H1 (cell line): ENCODE data around the gene MANF. TPM values are rescaled to one million over a fixed set of nuclear protein-coding genes. Genes with fewer than 3 reads are reported as not detected.

ENCODE experiments used
- CTCF ChIA-PET: fragments of 300-600 bp; sonication (Branson Sonifier 250); formaldehyde crosslinking; loops from one replicate; lab custom pipeline; 2021; ENCODE audit not compliant: partially characterized antibody; lab: Charles Lee
- POLR2A ChIA-PET: fragments of 300-600 bp; sonication (Branson Sonifier 250); formaldehyde crosslinking; loops from one replicate; lab custom pipeline; 2021; ENCODE audit warnings: inconsistent platforms; ENCODE audit not compliant: partially characterized antibody; lab: Charles Lee
- DNase-seq, 2 experiments: peaks; one replicate each; pipeline versions ENCODE4 v3.0.0 to v3.0.0-alpha.2; 2010 to 2022; ENCODE audit warnings: low spot score in 2 of 2, low read depth in 1 of 2, mixed read lengths in 1 of 2
- FAIRE-seq: peaks from 2 replicates; lab custom pipeline; 2011; peaks lifted over from hg19 to GRCh38; lab: Jason Lieb, UNC
- H2AFZ ChIP-seq: 2 replicates; pipeline ENCODE4 v1.8.1; 2012; ENCODE audit warnings: low read length, inconsistent platforms
- H2AK5ac ChIP-seq: 2 replicates; pipeline ENCODE4 v1.6.1; 2013; ENCODE audit warnings: low read depth, low read length
- H2BK120ac ChIP-seq: replicated peaks from 2 replicates; pipeline ENCODE3; 2013; ENCODE audit warnings: low read depth, low read length, inconsistent platforms
- H2BK12ac ChIP-seq: 2 replicates; pipeline ENCODE4 v1.6.1; 2013; ENCODE audit warnings: low read depth, low read length
- H2BK15ac ChIP-seq: 2 replicates; pipeline ENCODE4 v1.6.1; 2013; ENCODE audit warnings: low read length
- H2BK20ac ChIP-seq: 2 replicates; pipeline ENCODE4 v1.6.1; 2013; ENCODE audit warnings: low read length
- H2BK5ac ChIP-seq: 2 replicates; pipeline ENCODE4 v1.6.1; 2013; ENCODE audit warnings: low read depth, low read length
- H3K14ac ChIP-seq: 2 replicates; pipeline ENCODE4 v1.6.1; 2013; ENCODE audit warnings: inconsistent platforms; ENCODE audit not compliant: insufficient read length
- H3K18ac ChIP-seq: 2 replicates; pipeline ENCODE4 v1.6.1; 2013; ENCODE audit warnings: low read length; ENCODE audit errors: extremely low read depth
- H3K23ac ChIP-seq: 2 replicates; pipeline ENCODE4 v1.6.1; 2013; ENCODE audit warnings: inconsistent platforms; ENCODE audit not compliant: insufficient read length
- H3K23me2 ChIP-seq: 2 replicates; pipeline ENCODE4 v1.6.1; 2013; ENCODE audit warnings: low read depth, low read length
- H3K27ac ChIP-seq: 2 replicates; pipeline ENCODE4 v1.6.1; 2011; ENCODE audit warnings: low read depth, low read length, inconsistent platforms
- H3K27me3 ChIP-seq, 4 experiments: replicated peaks in 1 of 4; 1 replicate in 1 of 4; 2 replicates in 3 of 4; pipeline versions ENCODE4 v1.6.1 to v1.8.1; 2011 to 2013; ENCODE audit warnings: low read length in 3 of 4, mild to moderate bottlenecking in 3 of 4, inconsistent platforms in 2 of 4, mixed read lengths in 2 of 4, moderate library complexity in 1 of 4; ENCODE audit not compliant: control insufficient read depth in 3 of 4, insufficient read depth in 3 of 4; ENCODE audit errors: extremely low read depth in 1 of 4
- H3K36me3 ChIP-seq, 4 experiments: 2 replicates each; pipeline versions ENCODE4 v1.6.1 to v1.8.1; 2011 to 2013; ENCODE audit warnings: mild to moderate bottlenecking in 4 of 4, low read length in 3 of 4, moderate library complexity in 2 of 4, control low read depth in 1 of 4, inconsistent platforms in 1 of 4; ENCODE audit not compliant: insufficient read depth in 4 of 4, control insufficient read depth in 2 of 4
- H3K4ac ChIP-seq: replicated peaks from 2 replicates; pipeline ENCODE3; 2013; ENCODE audit warnings: low read length, low read depth, mixed read lengths, inconsistent platforms; ENCODE audit not compliant: insufficient read length
- H3K4me1 ChIP-seq, 4 experiments: replicated peaks in 1 of 4; 1 replicate in 1 of 4; 2 replicates in 3 of 4; pipeline versions ENCODE4 v1.6.1 to v1.8.1; 2011 to 2013; ENCODE audit warnings: low read length in 3 of 4, inconsistent platforms in 2 of 4, mixed read lengths in 1 of 4; ENCODE audit not compliant: insufficient read depth in 4 of 4, control insufficient read depth in 3 of 4
- H3K4me2 ChIP-seq, 2 experiments: 2 replicates each; pipeline versions ENCODE4 v1.6.1 to v1.8.1; 2011 to 2013; ENCODE audit warnings: low read depth in 2 of 2, low read length in 2 of 2, control low read depth in 1 of 2, inconsistent platforms in 1 of 2, mild to moderate bottlenecking in 1 of 2; ENCODE audit not compliant: insufficient read depth in 1 of 2
- H3K4me3 ChIP-seq, 4 experiments: fragments of 200-600, 300-600 bp in 1 of 4; sonication (generic), shearing (Covaris generic), sonication (Bioruptor Twin) in 1 of 4; 2 replicates each; pipeline versions ENCODE4 v1.5.1 to v1.8.1; 2011 to 2016; ENCODE audit warnings: low read length in 4 of 4, low read depth in 3 of 4, control low read depth in 2 of 4, inconsistent platforms in 2 of 4, mild to moderate bottlenecking in 2 of 4, mixed read lengths in 1 of 4, moderate library complexity in 1 of 4; ENCODE audit not compliant: insufficient read depth in 2 of 4; ENCODE audit errors: extremely low read depth in 1 of 4
- H3K56ac ChIP-seq: replicated peaks from 2 replicates; pipeline ENCODE3; 2013; ENCODE audit warnings: low read depth, mild to moderate bottlenecking, mixed read lengths, low read length, inconsistent platforms; ENCODE audit not compliant: insufficient read length
- H3K79me1 ChIP-seq: 2 replicates; pipeline ENCODE4 v1.6.1; 2013; ENCODE audit warnings: low read depth, low read length, control low read depth
- H3K79me2 ChIP-seq, 2 experiments: 2 replicates each; pipeline versions ENCODE4 v1.6.1 to v1.8.1; 2012 to 2013; ENCODE audit warnings: low read length in 2 of 2, mild to moderate bottlenecking in 2 of 2, inconsistent platforms in 1 of 2; ENCODE audit not compliant: insufficient read depth in 2 of 2, control insufficient read depth in 1 of 2
- H3K9ac ChIP-seq, 4 experiments: replicated peaks in 1 of 4; 1 replicate in 1 of 4; 2 replicates in 3 of 4; pipeline versions ENCODE4 v1.6.1 to v1.8.1; 2011 to 2013; ENCODE audit warnings: low read depth in 3 of 4, low read length in 3 of 4, control low read depth in 2 of 4, mild to moderate bottlenecking in 2 of 4, moderate library complexity in 2 of 4, inconsistent platforms in 1 of 4; ENCODE audit errors: extremely low read depth in 1 of 4
- H3K9me3 ChIP-seq, 2 experiments: 2 replicates each; pipeline versions ENCODE4 v1.6.1 to v1.8.1; 2012 to 2013; ENCODE audit warnings: mild to moderate bottlenecking in 2 of 2, moderate library complexity in 2 of 2, control low read depth in 1 of 2, inconsistent platforms in 1 of 2, low read depth in 1 of 2, low read length in 1 of 2, mixed read lengths in 1 of 2; ENCODE audit not compliant: insufficient read depth in 2 of 2
- H4K20me1 ChIP-seq, 2 experiments: replicated peaks in 1 of 2; 2 replicates each; pipeline versions ENCODE3 to v1.8.1; 2011 to 2013; ENCODE audit warnings: inconsistent platforms in 2 of 2, low read length in 2 of 2, mild to moderate bottlenecking in 1 of 2; ENCODE audit not compliant: insufficient read depth in 2 of 2, control insufficient read depth in 1 of 2
- H4K5ac ChIP-seq: 2 replicates; pipeline ENCODE4 v1.6.1; 2013; ENCODE audit warnings: low read length, low read depth, mixed read lengths, inconsistent platforms; ENCODE audit not compliant: insufficient read length
- H4K8ac ChIP-seq: 2 replicates; pipeline ENCODE4 v1.8.0; 2013; ENCODE audit warnings: mild to moderate bottlenecking, moderate library complexity, low read length, inconsistent platforms; ENCODE audit not compliant: insufficient read depth; ENCODE audit errors: extremely low read depth
- H4K91ac ChIP-seq: replicated peaks from 2 replicates; pipeline ENCODE3; 2013; ENCODE audit warnings: low read length, mixed read lengths, inconsistent platforms; ENCODE audit not compliant: insufficient read length
- CEBPB ChIP-seq: IDR thresholded peaks from 2 replicates; pipeline ENCODE4 v1.6.1; 2012; ENCODE audit warnings: low read depth, low read length
- CTBP2 ChIP-seq: IDR thresholded peaks from 2 replicates; pipeline ENCODE4 v1.7.0; 2011; ENCODE audit warnings: borderline replicate concordance, mild to moderate bottlenecking, moderate library complexity, mixed read lengths, low read length; ENCODE audit not compliant: insufficient read depth, insufficient read length
- GTF2F1 ChIP-seq: IDR thresholded peaks from 2 replicates; pipeline ENCODE4 v1.6.1; 2012; ENCODE audit warnings: low read depth, low read length, improper control_type of control experiment, borderline replicate concordance
- POLR2A ChIP-seq, 2 experiments: IDR thresholded peaks; 1 replicate in 1 of 2; 2 replicates in 1 of 2; pipeline ENCODE4 v1.6.1; 2011; ENCODE audit warnings: low read depth in 2 of 2, low read length in 2 of 2, mild to moderate bottlenecking in 2 of 2; ENCODE audit errors: control extremely low read depth in 1 of 2
- TBP ChIP-seq: IDR thresholded peaks from 2 replicates; pipeline ENCODE4 v1.6.1; 2011; ENCODE audit warnings: low read depth, low read length, improper control_type of control experiment
- WGBS, 2 experiments: shearing (Covaris generic) in 1 of 2; methylation state at CpG; one replicate each; pipeline versions ENCODE4 v1.1.6 to v1.1.7; 2013 to 2015; ENCODE audit warnings: low lambda C conversion rate in 2 of 2, mixed read lengths in 2 of 2, inconsistent platforms in 1 of 2, low coverage in 1 of 2, missing lambda C conversion rate in 1 of 2; ENCODE audit not compliant: insufficient replicate concordance in 2 of 2, insufficient coverage in 1 of 2, insufficient read length in 1 of 2; ENCODE audit errors: extremely low coverage in 1 of 2, missing lambda C conversion rate in 1 of 2; 5-methylcytosine and 5-hydroxymethylcytosine counted together
- polyA plus RNA-seq, 7 experiments: library from polyadenylated mRNA; depleted of rRNA in 3 of 7; stranded (reverse) in 5 of 7; unstranded in 2 of 7; fragments of >200 nt in 5 of 7; fragments of 200-250 nt in 2 of 7; gene quantifications; 1 replicate in 5 of 7; 2 replicates in 1 of 7; 4 replicates in 1 of 7; pipeline versions ENCODE4 v1.2.1 to v1.2.3, GENCODE V29; 2011 to 2013; ENCODE audit warnings: missing spikeins in 2 of 7, mixed read lengths in 2 of 7
- total RNA-seq: library from RNA; stranded (reverse); fragmentation: NEBNext Ultra II Directional; extraction: Animal tissue kit (Norgen Biotek cat#: 25700); gene quantifications from 2 replicates; pipeline ENCODE4 v1.2.1, GENCODE V29; 2021

MANF gene
- total and polyA plus RNA-seq, 2 of the 8 experiments (the other 6 are each of a cell fraction or from before 2014, with no cell fraction given): 37.5 to 159 TPM

DNA sequence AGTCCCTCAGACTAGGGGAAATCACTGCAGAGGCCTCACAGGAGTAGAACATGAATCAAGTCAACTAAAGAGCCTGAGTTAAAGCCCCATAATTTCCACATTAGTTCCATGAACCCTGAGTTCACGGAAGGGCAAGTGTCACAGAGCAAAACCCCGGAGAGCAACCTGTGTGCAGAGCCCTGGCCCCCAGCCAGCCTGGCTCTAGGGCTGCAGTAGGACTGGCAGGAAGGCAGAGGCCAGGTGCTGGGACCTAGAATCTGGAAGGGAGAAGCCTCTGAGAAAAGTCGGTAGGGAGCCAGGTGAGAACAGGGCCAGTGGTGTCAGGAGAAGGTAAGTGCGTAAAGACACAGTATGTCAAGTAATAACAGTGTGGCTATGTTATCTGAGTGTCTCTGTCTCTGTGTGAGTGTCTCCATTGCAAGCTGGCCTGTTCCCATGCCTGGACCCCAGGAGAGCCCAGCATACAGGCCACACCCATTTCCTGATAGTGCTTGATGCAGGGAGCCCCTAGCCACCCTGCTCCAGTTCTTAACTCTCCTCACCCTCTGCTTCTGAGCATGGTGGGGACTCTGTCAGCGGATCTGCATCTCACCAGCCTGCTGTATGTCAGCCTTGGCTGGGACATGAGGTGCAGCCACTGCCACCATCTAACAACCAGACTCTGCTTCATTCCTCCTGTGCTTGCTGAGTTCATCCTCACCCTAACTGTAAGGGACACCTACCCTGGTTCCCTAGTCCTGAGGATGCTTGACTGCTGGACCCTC lies 11.3 kb upstream of the MANF start:
- Histone ChIP-seq H4K5ac (no peak overlapping the region), H2BK20ac (no peak overlapping the region), H3K36me3 (peaks cover 0 to 6% (median 0%) of the 10 kb centered on the region in 4 experiments; a peak in 3 of 8 replicates), H3K23ac (no peak overlapping the region), H3K4ac (no peak overlapping the region), H3K79me1 (no peaks in the 10 kb centered on the region), H2BK15ac (no peak overlapping the region), H3K4me3 (no peak overlapping the region), H4K20me1 (peaks cover 0 to 2% of the 10 kb centered on the region in 2 experiments), H3K4me1 (no peaks in the 10 kb centered on the region), H2BK5ac (no peak overlapping the region), H3K79me2 (no peaks in the 10 kb centered on the region), H3K56ac (no peak overlapping the region), H2AFZ (no peak overlapping the region), H4K8ac (no peak overlapping the region), H3K14ac (no peak overlapping the region), H2AK5ac (no peak overlapping the region), H4K91ac (no peak overlapping the region), H2BK12ac (no peak overlapping the region), H3K4me2 (no peak overlapping the region), H3K18ac (no peak overlapping the region), H2BK120ac (no peak overlapping the region), H3K9ac (no peak overlapping the region), H3K23me2 (no peaks in the 10 kb centered on the region), H3K27ac (no peak overlapping the region), H3K27me3 (no peaks in the 10 kb centered on the region), H3K9me3 (no peaks in the 10 kb centered on the region)
- TF ChIP-seq GTF2F1 (no peak), POLR2A (IDR thresholded peaks at IDR 0.05; ENCODE audit: control extremely low read depth in 1 of 2, low read depth in 2 of 2, low read length in 2 of 2) (no peak), CEBPB (no peak), TBP (no peak), CTBP2 (no peak)
- DNase-seq: no peak
- WGBS, 2 experiments: 84% methylated on average over 5 of the region's 5 CpGs; no CpG with 5 or more reads in 1 of the 2 experiments
- CTCF ChIA-PET: interaction anchor here (3.9 to 5.5 kb wide), 2 partner anchors 274 to 746 kb away, joined by 14 to 51 read pairs; no protein-coding TSS in a partner anchor
- FAIRE-seq: no peak
- POLR2A ChIA-PET: no interaction called here
